Right ventricle myocardium inferior (tissue), 1 donor: ENCODE data around the gene ZNF428. TPM values are rescaled to one million over a fixed set of nuclear protein-coding genes. Genes with fewer than 3 reads are reported as not detected.
"Not testable (repeated sequence)": the region's sequence is repeated elsewhere in the genome, so short reads cannot be mapped to it uniquely, and the experiment has no call there.

ENCODE experiments used
- ATAC-seq: fragments of 200-7000 bp; cut with Tn5 transposase; one replicate; pipeline ENCODE4 v1.9.1; 2020; ENCODE audit warnings: mild to moderate bottlenecking, moderate library complexity
- DNase-seq: peaks from one replicate; pipeline ENCODE4 v3.0.0; 2021; ENCODE audit errors: missing footprints
- intact Hi-C: fragments of 100-400 bp; cut with DNase I; formaldehyde crosslinking; loops from one replicate; pipeline ENCODE4 v1.11.0; 2022
- long read RNA-seq: library from polyadenylated mRNA; unstranded; transcript quantifications from one replicate; pipeline ENCODE4 v2.0.0, GENCODE V29; 2021
- total RNA-seq: library from RNA; stranded (reverse); fragmentation: NEBNext Ultra II Directional; extraction: Animal tissue kit (Norgen Biotek cat#: 25700); gene quantifications from one replicate; pipeline ENCODE4 v1.2.1, GENCODE V29; 2021
- donor health status: DM: no; HTN: yes; CAD: no; lungs with severe emphysema.

Gene ZNF428, protein sequence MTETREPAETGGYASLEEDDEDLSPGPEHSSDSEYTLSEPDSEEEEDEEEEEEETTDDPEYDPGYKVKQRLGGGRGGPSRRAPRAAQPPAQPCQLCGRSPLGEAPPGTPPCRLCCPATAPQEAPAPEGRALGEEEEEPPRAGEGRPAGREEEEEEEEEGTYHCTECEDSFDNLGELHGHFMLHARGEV
- 32.9 TPM for total RNA-seq
- long read RNA-seq, transcript ZNF428-201 (3 exons, 1,412 nt) = major isoform, 16 of 21 reads
- long read RNA-seq, partial matches to known transcripts = 2 of 21 reads
- long read RNA-seq, other reads (novel, unspliced or antisense) = 3 of 21 reads

GRCh38 chr19:43619262-43620060 lies at the start of gene ZNF428:
TSS of gene ZNF428 (minus strand) at chr19:43619629. CDS start at chr19:43614304, 5,325 bp downstream.
- ATAC-seq = peak; percentile 96
- intact Hi-C loops = loop anchor here (1.0 kb wide), 1 partner anchor 23 kb away; the partner anchor contains the start of genes IRGQ and ZNF576
- peak; percentile 94 for DNase-seq

DNA sequence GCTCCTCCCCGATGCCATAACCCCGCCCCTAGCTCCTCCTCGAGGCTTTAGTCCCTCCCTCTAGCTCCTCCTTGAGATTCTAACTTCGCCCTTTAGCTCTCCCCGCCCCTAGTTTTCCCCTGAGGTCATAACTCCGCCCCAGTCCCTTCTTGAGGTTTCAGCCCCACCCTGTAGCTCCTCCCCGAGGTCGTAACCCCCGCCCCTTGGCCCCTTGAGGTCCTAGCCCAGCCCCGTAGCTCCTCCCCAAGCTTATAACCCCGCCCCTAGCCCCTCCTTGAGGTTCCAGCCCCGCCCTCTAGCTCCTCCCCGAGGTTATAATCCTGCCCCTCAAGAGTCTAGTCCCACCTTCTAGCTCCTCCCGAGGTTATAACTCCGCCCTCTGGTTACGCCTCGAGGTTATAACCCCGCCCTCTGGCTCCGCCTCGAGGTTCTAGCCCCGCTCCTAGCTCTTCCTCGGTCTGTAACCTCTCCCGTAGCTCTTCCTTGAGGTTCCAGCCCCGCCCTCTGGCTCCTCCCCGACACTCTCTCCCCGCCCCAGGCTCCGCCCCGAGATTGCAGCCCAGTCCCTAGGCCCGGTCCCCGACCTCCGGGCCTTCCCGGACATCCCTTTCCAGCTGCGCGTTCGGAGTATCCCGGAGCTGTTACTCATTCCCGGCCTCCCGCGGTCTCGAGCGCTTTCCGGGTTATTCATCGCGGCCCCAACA lies 49.1 kb upstream of the ZNF428 start:
- DNase-seq (peak; percentile 99), ATAC-seq (peak; percentile 94)
- intact Hi-C loops = loop anchor here (2.0 to 5.0 kb wide), 2 partner anchors 86 to 136 kb away; partner anchors contain the start of genes SMG9 and ZNF575

GRCh38 chr19:43667876-43668405 lies 48.5 kb upstream of the ZNF428 start:
- DNase-seq (no peak), ATAC-seq (no peak)
- intact Hi-C loops = loop anchor here (2.0 to 5.0 kb wide), 2 partner anchors 87 to 136 kb away; partner anchors contain the start of genes SMG9 and ZNF575

- DNase-seq (no peak), ATAC-seq (no peak)
- intact Hi-C loops = loop anchor here (5.0 kb wide), 1 partner anchor 135 kb away; the partner anchor contains the start of gene ZNF575
Observed at GRCh38 chr19:43667126-43667875, 47.9 kb upstream of the ZNF428 start.

- intact Hi-C loops = no loop called here
- ATAC-seq (no peak), DNase-seq (no peak)
Observed at GRCh38 chr19:43664018-43664417, 44.6 kb upstream of the ZNF428 start.

DNA sequence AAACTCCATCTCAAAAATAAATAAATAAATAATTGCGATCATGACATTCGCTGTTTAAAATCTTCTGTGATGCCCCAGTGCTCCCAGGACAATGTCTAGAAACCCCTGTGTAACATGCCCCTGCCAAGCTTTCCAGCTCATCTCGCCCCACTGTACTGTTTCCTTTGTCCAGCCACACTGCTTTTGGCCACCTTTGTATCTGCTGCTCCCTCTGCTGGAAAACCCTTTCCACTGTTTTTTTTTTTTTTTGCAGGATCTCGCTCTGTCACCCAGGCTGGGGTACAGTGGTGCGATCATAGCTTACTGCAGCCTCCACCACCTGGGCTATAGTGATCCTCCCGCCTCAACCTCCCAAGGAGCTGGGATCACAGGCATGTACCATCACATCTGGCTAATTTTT lies 43.1 kb upstream of the ZNF428 start:
- ATAC-seq (no peak), DNase-seq (no peak)
- intact Hi-C loops = no loop called here

DNA sequence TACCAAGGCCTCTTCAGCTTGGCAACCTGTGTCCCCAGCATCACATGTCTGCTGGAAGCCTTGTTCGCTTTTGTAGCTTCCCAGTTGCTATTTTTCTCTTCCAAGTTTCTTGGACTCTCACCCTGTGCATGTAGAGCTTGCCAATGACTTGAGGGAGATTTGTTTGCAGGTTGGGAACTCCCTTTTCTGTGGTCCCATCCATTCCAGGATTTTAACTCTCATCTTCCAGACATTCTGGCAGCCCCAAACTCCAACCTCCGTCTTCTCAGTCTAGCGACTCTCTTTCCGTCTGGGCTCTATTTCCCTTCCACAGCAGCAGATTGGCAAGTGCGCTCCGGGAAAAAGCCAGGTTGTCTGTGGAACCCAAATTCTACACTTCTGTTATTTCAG lies 41.5 kb upstream of the ZNF428 start:
- ATAC-seq (no peak), DNase-seq (no peak)
- intact Hi-C loops = no loop called here

- no peak for ATAC-seq
- intact Hi-C loops = no loop called here
Observed at GRCh38 chr19:43660301-43660970, 41.0 kb upstream of the ZNF428 start.

DNA sequence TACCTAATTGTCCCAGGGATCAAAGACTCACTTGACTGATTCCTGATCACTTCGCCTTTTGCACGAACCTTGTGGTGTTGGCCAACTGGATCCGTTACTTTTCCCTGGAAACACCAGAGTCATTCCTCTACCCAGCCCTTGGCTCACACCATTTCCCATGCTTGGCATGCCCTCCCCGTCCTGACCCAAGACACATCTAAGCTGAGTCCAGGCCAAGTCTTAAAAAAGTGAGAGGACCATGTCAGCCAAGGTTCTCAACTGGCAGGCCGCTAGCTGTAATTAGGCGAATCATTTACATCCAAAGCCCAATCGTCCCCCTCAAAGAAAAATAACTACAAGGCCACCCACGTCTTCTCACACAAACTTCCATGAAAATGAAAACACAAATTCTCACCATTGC lies 39.1 kb upstream of the ZNF428 start:
- intact Hi-C loops = no loop called here
- DNase-seq (no peak), ATAC-seq (no peak)

More at GRCh38 chr19:43660301-43660970, 41.0 kb upstream of the ZNF428 start:
- DNase-seq = no peak

GRCh38 chr19:43658001-43658400 lies 38.6 kb upstream of the ZNF428 start:
- ATAC-seq = no peak
- intact Hi-C loops = no loop called here
- DNase-seq = no peak

DNA sequence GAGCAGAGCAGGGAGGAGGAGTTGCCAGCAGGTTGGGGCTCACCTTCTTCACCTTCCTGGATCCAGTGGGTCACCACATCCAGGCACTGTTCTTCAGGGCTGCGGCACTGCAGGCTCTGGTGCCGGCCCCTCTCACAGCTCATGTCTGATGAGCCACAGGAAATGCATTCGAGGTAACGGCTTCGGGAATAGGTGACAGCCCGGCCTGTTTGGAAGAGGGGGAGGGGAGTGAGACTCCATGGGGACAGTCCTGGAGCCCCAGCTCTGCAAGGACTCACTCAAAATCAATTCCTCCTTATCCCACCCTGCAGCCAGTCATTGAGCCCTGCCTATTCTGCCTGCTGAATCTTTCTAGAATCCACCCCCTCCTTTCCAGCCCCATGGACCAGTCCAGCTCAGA lies 37.0 kb upstream of the ZNF428 start:
- ATAC-seq (no peak), DNase-seq (no peak)
- intact Hi-C loops = no loop called here

- intact Hi-C loops = no loop called here
- DNase-seq (no peak), ATAC-seq (no peak)
Observed at GRCh38 chr19:43652546-43652874, 33.1 kb upstream of the ZNF428 start.

DNA sequence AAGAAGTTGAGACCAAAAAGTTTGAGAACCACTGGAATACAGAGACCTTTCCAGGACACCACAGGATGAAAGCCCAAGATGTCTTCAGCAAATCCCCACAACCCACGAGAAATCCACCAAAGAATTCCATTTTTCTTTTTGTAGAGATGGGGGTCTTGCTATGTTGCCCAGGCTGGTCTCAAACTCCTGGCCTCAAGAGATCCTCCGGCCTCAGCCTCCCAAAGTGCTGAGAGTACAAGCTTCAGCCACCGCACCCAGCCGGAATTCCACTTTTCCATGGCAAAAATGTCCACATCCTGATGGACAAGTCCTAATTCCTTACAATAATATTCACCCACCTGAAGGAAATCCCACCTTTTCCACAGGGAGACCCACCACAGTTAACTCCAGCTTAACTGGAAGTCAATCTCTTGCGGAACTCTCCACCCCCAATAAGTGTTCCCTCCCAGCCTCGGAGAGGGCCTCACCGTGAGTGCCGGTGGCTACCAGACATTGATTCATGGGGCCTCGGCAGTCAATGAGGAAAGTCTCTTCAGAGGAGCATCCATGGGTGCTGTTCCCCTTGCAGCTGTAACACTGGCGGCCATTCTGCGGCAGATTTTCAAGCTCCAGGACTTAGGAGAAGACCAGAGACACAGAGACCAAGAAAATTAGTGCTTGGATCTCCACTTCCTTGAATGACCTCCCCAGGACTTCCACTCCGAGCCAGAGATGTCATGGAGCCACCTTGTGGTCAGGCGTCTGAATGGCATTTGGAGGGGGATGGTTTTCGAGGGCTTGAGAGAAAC lies 32.5 kb upstream of the ZNF428 start:
- ATAC-seq (peak; percentile 71), DNase-seq (no peak)
- intact Hi-C loops = no loop called here

GRCh38 chr19:43650276-43650675 lies 30.8 kb upstream of the ZNF428 start:
- ATAC-seq, intact Hi-C loops, DNase-seq: not testable (repeated sequence)

GRCh38 chr19:43649514-43649913 lies 30.1 kb upstream of the ZNF428 start:
- intact Hi-C loops = no loop called here
- no peak for ATAC-seq
- DNase-seq = no peak

DNA sequence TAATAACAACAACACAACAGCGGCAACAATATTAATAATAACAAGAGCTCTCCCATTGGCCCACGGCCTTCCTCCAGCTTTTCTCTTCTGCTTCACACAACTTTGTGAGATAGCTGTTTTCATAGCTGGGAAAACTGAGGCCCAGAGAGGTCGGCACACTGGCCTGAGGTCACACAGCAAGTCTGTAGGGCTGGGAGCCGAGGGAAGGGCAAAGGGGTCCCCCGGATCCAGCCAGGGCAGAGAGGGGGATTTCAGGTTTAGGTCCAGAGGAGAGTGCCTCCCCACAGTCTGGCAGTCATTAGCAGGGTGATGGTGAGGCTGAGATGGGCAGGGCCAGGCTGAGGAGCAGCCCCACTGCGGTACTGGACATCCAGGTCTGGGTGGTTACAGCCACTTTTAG lies 29.2 kb upstream of the ZNF428 start:
- intact Hi-C loops = no loop called here
- ATAC-seq (no peak), DNase-seq (no peak)

GRCh38 chr19:43644181-43644580 lies 24.8 kb upstream of the ZNF428 start:
- DNase-seq = no peak
- intact Hi-C loops = no loop called here
- no peak for ATAC-seq
